Adrenal gland (tissue), 12 donors: ENCODE data around the gene GATAD2B. TPM values are rescaled to one million over a fixed set of nuclear protein-coding genes. Genes with fewer than 3 reads are reported as not detected.

Experiments used
- DNase-seq, 7 donors: peaks; one replicate each; pipeline ENCODE4 v3.0.0-alpha.2; 2019 to 2020
- H3K27ac ChIP-seq, 5 donors: fragments of 200-600 bp; sonication (generic) in 4 of 5; 1 replicate in 3 of 5; 2 replicates in 2 of 5; pipeline versions ENCODE4 v1.5.1 to v1.8.0; 2016 to 2020; ENCODE audit warnings: mild to moderate bottlenecking in 1 of 5
- H3K27me3 ChIP-seq: fragments of 200-600 bp; 2 replicates; pipeline ENCODE4 v1.8.0; 2021
- H3K36me3 ChIP-seq, 2 donors: fragments of 200-600 bp; replicated peaks in 1 of 2; 1 replicate in 1 of 2; 2 replicates in 1 of 2; pipeline versions ENCODE4 v1.5.1 to v1.8.0; 2018 to 2022
- H3K4me1 ChIP-seq, 2 donors: fragments of 200-600 bp; replicated peaks in 1 of 2; 1 replicate in 1 of 2; 2 replicates in 1 of 2; pipeline versions ENCODE4 v1.5.1 to v1.8.0; 2018 to 2021
- H3K4me3 ChIP-seq, 4 donors: fragments of 200-600 bp; sonication (generic) in 3 of 4; one replicate each; pipeline ENCODE4 v1.5.1; 2016 to 2018
- H3K9me3 ChIP-seq, 3 donors: fragments of 200-600 bp; sonication (generic) in 1 of 3; replicated peaks in 1 of 3; 1 replicate in 2 of 3; 2 replicates in 1 of 3; pipeline versions ENCODE4 v1.5.1 to v1.8.0; 2016 to 2021
- CTCF ChIP-seq, 6 experiments: fragments of 450-650 bp in 4 of 6; fragments of 200-600 bp in 2 of 6; sonication (generic) in 1 of 6; IDR thresholded peaks; 1 replicate in 5 of 6; 2 replicates in 1 of 6; pipeline versions ENCODE4 v1.5.1 to v1.8.0; 2016 to 2021; ENCODE audit warnings: antibody characterized with exemption in 6 of 6, mild to moderate bottlenecking in 2 of 6, moderate library complexity in 1 of 6
- POLR2A ChIP-seq, 2 donors: fragments of 450-650 bp; IDR thresholded peaks; one replicate each; pipeline ENCODE4 v1.6.1; 2017; ENCODE audit warnings: antibody characterized with exemption in 2 of 2, mild to moderate bottlenecking in 2 of 2, moderate library complexity in 1 of 2
- WGBS, 4 donors: extraction: QIAGEN DNeasy Blood & Tissue Kit in 2 of 4; methylation state at CpG; one replicate each; pipeline versions ENCODE4 v1.1.5 to v1.1.7; 2013 to 2017; 5-methylcytosine and 5-hydroxymethylcytosine counted together
- intact Hi-C, 2 donors: fragments of 100-400 bp; cut with DNase I; formaldehyde crosslinking; loops; one replicate each; pipeline versions ENCODE4 v1.14.1 to v1.15.0; 2022 to 2023
- polyA plus RNA-seq, 3 donors: library from polyadenylated mRNA; stranded (reverse); fragments of 200-250 nt in 2 of 3; fragments of 350-450 nt in 1 of 3; fragmentation: Illumina TruSeq in 1 of 3; extraction: RNeasy Lipid Tissue Mini Kit (QIAGEN cat#74804) in 1 of 3; gene quantifications; one replicate each; pipeline ENCODE4 v1.2.3, GENCODE V29; 2013 to 2014
- total RNA-seq, 9 donors: library from RNA; depleted of rRNA in 4 of 9; stranded (reverse); fragments of >200 nt in 4 of 9; fragments of 120-200 nt in 1 of 9; fragmentation: NEBNext Ultra II Directional in 1 of 9; extraction: Animal tissue kit (Norgen Biotek cat#: 25700) in 1 of 9; gene quantifications; one replicate each; pipeline versions ENCODE4 v1.1.0 to v1.2.4, GENCODE V29; 2013 to 2023
- donor health status: healthy with polysubstance abuse.
- donor health status: Bipolar disorder and iron deficiency.
- donor health status: DM: yes; HTN: yes; CAD: no.
- donor health status: DM: no; HTN: no; CAD: no.
- donor health status: DM: no; HTN: no; CAD: no.
- donor health status: DM: yes; HTN: yes; CAD: no.

Gene GATAD2B
- total and polyA plus RNA-seq, 12 donors = 3.0 to 43.3 (median 16.6) TPM

- Histone ChIP-seq H3K27ac (no peak overlapping the region), H3K9me3 (no peaks in the 10 kb centered on the region), H3K36me3 (peaks cover 0 to 6% of the 10 kb centered on the region in 2 donors), H3K4me3 (peak overlapping the region in 2 of 4 donors; percentile 57 to 66), H3K4me1 (peaks cover 18 to 30% of the 10 kb centered on the region in 2 donors), H3K27me3 (no peaks in the 10 kb centered on the region)
- 8 to 25% (median 15%) methylated on average over 10 to 13 of the region's 13 CpGs for WGBS, 4 donors
- intact Hi-C loops = no loop called here
- no peak for TF ChIP-seq POLR2A (IDR thresholded peaks at IDR 0.05)
- TF ChIP-seq CTCF (IDR thresholded peaks at IDR 0.05) = no peak
- DNase-seq = peak in 3 of 7 donors; percentile 36 to 69 (median 38)
Observed at GRCh38 chr1:153968408-153968807, 45.6 kb upstream of the GATAD2B start.

- no peaks in the 10 kb centered on the region for H3K9me3 ChIP-seq
- intact Hi-C loops = no loop called here
- peak overlapping the region; percentile 57 to 96 (median 90) for H3K27ac ChIP-seq
- H3K36me3 ChIP-seq = peaks cover 0 to 2% of the 10 kb centered on the region in 2 donors
- WGBS, 4 donors = 0 to 2% (median 1%) methylated on average over 6 to 8 of the region's 8 CpGs
- H3K4me3 ChIP-seq = peak overlapping the region in 3 of 4 donors; percentile 57 to 92 (median 66)
- H3K27me3 ChIP-seq = no peaks in the 10 kb centered on the region
- peak in 3 of 7 donors; percentile 48 to 64 (median 59) for DNase-seq
- TF ChIP-seq CTCF (IDR thresholded peaks at IDR 0.05) (no peak), POLR2A (IDR thresholded peaks at IDR 0.05) (no peak)
- peaks cover 18 to 30% of the 10 kb centered on the region in 2 donors for H3K4me1 ChIP-seq
Observed at GRCh38 chr1:153968000-153968363, 45.2 kb upstream of the GATAD2B start.

GRCh38 chr1:153967107-153967999 lies 44.6 kb upstream of the GATAD2B start, which contains the start of gene CREB3L4:
Gene CREB3L4 (plus strand): TSS chr1:153967902. CDS start chr1:153968526, 624 bp downstream.
- peaks cover 21 to 31% of the 10 kb centered on the region in 2 donors for H3K4me1 ChIP-seq
- intact Hi-C loops = no loop called here
- 0 to 1% (median 0%) methylated on average over 40 to 60 of the region's 60 CpGs for WGBS, 4 donors
- peak within 1 kb of the TSS; percentile 13 to 92 (median 62) for H3K4me3 ChIP-seq
- no peaks in the 10 kb centered on the region for H3K27me3 ChIP-seq
- H3K27ac ChIP-seq = peak within 1 kb of the TSS; percentile 85 to 96 (median 91)
- no peaks in the 10 kb centered on the region for H3K36me3 ChIP-seq
- peak; percentile 60 to 97 for TF ChIP-seq POLR2A (IDR thresholded peaks at IDR 0.05)
- TF ChIP-seq CTCF (IDR thresholded peaks at IDR 0.05) = peak in 2 of 6 experiments; percentile 23 to 35
- DNase-seq = peak; percentile 91 to 98 (median 96)
- H3K9me3 ChIP-seq = no peaks in the 10 kb centered on the region

- 1 to 10% (median 2%) methylated on average over 22 of the region's 22 CpGs for WGBS, 4 donors
- H3K9me3 ChIP-seq = no peaks in the 10 kb centered on the region
- H3K27ac ChIP-seq = peak overlapping the region; percentile 82 to 97 (median 93)
- intact Hi-C loops = no loop called here
- H3K4me3 ChIP-seq = peak overlapping the region in 2 of 4 donors; percentile 61 to 84
- H3K4me1 ChIP-seq = peaks cover 29 to 51% of the 10 kb centered on the region in 2 donors
- TF ChIP-seq CTCF (IDR thresholded peaks at IDR 0.05) (no peak), POLR2A (IDR thresholded peaks at IDR 0.05) (no peak)
- DNase-seq = peak in 1 of 7 donors; percentile 34
- H3K27me3 ChIP-seq = no peaks in the 10 kb centered on the region
- peaks cover 0 to 18% of the 10 kb centered on the region in 2 donors for H3K36me3 ChIP-seq
Observed at GRCh38 chr1:153963850-153964331, 41.1 kb upstream of the GATAD2B start.
